Thyroid gland (tissue), 4 donors: ENCODE measurements around the gene IGSF9B. TPM values are rescaled to one million over a fixed set of nuclear protein-coding genes. Genes with fewer than 3 reads are reported as not detected.

Experiments
- DNase-seq, 2 donors: peaks; one replicate each; pipeline ENCODE4 v3.0.0-alpha.2; 2019
- H3K27ac ChIP-seq, 3 donors: fragments of 200-600 bp; sonication (generic); 1 replicate in 2 of 3; 2 replicates in 1 of 3; pipeline ENCODE4 v1.5.1; 2016 to 2019; ENCODE audit warnings: mild to moderate bottlenecking in 1 of 3, moderate library complexity in 1 of 3
- H3K27me3 ChIP-seq: fragments of 200-600 bp; sonication (generic); one replicate; pipeline ENCODE4 v1.5.1; 2019
- H3K36me3 ChIP-seq, 2 donors: fragments of 200-600 bp; sonication (generic); one replicate each; pipeline ENCODE4 v1.5.1; 2016 to 2019
- H3K4me1 ChIP-seq, 2 donors: fragments of 200-600 bp; sonication (generic); one replicate each; pipeline ENCODE4 v1.5.1; 2017 to 2019
- H3K4me3 ChIP-seq, 3 donors: fragments of 200-600 bp; sonication (generic); replicated peaks in 1 of 3; 1 replicate in 2 of 3; 2 replicates in 1 of 3; pipeline ENCODE4 v1.5.1; 2016; ENCODE audit warnings: mild to moderate bottlenecking in 1 of 3
- H3K9me3 ChIP-seq: fragments of 200-600 bp; sonication (generic); one replicate; pipeline ENCODE4 v1.5.1; 2017
- POLR2A ChIP-seq, 2 donors: fragments of 450-650 bp; IDR thresholded peaks; one replicate each; pipeline ENCODE4 v1.6.1; 2017; ENCODE audit warnings: antibody characterized with exemption in 2 of 2, mild to moderate bottlenecking in 2 of 2, moderate library complexity in 1 of 2
- WGBS, 2 donors: methylation state at CpG; one replicate each; pipeline ENCODE4 v1.1.5; 2017; 5-methylcytosine and 5-hydroxymethylcytosine counted together
- intact Hi-C: fragments of 100-400 bp; cut with DNase I; formaldehyde crosslinking; loops from one replicate; pipeline ENCODE4 v1.15.1; 2023
- total RNA-seq, 4 donors: library from RNA; depleted of rRNA; stranded (reverse); fragments of >200 nt; gene quantifications; one replicate each; pipeline ENCODE4 v1.2.3, GENCODE V29; 2016
- TF ChIP-seq, protein P1 (sequence below), 6 experiments: fragments of 200-600 bp in 3 of 6; fragments of 450-650 bp in 3 of 6; sonication (generic) in 3 of 6; IDR thresholded peaks; one replicate each; pipeline ENCODE4 v1.5.1; 2016 to 2019; ENCODE audit warnings: antibody characterized with exemption in 6 of 6, mild to moderate bottlenecking in 2 of 6, inconsistent platforms in 1 of 6, moderate library complexity in 1 of 6

IGSF9B gene
- total RNA-seq, 4 donors from 2014 or later = 9.7 to 36.5 (median 13.8) TPM

DNA sequence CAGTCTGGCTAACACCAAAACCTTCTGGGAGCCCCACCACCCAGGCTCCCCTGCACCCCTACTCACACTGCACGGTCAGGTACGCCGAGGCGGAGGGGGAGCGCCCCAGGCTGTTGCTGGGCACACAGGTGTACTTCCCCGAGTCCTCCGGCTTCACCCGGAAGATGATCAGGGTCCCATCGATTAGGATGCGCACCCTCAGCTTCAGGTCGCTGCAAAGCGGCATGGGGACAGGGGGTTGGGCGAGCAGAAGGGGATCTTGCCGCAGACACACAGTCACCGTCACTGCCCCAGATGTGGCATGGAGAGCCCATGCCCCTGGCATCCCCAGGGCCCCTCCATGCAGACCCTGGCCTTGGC is 21.2 kb downstream of the IGSF9B start:
- WGBS, 2 donors = 83 to 100% methylated on average over 4 to 9 of the region's 15 CpGs
- Histone ChIP-seq H3K27ac (no peak overlapping the region), H3K4me3 (no peak overlapping the region), H3K27me3 (no peaks in the 10 kb centered on the region), H3K4me1 (no peaks in the 10 kb centered on the region), H3K36me3 (peaks cover 0 to 15% of the 10 kb centered on the region in 2 donors), H3K9me3 (no peaks in the 10 kb centered on the region)
- no peak for DNase-seq
- intact Hi-C loops = no loop called here
- TF ChIP-seq, protein P1, sequence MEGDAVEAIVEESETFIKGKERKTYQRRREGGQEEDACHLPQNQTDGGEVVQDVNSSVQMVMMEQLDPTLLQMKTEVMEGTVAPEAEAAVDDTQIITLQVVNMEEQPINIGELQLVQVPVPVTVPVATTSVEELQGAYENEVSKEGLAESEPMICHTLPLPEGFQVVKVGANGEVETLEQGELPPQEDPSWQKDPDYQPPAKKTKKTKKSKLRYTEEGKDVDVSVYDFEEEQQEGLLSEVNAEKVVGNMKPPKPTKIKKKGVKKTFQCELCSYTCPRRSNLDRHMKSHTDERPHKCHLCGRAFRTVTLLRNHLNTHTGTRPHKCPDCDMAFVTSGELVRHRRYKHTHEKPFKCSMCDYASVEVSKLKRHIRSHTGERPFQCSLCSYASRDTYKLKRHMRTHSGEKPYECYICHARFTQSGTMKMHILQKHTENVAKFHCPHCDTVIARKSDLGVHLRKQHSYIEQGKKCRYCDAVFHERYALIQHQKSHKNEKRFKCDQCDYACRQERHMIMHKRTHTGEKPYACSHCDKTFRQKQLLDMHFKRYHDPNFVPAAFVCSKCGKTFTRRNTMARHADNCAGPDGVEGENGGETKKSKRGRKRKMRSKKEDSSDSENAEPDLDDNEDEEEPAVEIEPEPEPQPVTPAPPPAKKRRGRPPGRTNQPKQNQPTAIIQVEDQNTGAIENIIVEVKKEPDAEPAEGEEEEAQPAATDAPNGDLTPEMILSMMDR (IDR thresholded peaks at IDR 0.05) = no peak
- TF ChIP-seq POLR2A (IDR thresholded peaks at IDR 0.05) = no peak

DNA sequence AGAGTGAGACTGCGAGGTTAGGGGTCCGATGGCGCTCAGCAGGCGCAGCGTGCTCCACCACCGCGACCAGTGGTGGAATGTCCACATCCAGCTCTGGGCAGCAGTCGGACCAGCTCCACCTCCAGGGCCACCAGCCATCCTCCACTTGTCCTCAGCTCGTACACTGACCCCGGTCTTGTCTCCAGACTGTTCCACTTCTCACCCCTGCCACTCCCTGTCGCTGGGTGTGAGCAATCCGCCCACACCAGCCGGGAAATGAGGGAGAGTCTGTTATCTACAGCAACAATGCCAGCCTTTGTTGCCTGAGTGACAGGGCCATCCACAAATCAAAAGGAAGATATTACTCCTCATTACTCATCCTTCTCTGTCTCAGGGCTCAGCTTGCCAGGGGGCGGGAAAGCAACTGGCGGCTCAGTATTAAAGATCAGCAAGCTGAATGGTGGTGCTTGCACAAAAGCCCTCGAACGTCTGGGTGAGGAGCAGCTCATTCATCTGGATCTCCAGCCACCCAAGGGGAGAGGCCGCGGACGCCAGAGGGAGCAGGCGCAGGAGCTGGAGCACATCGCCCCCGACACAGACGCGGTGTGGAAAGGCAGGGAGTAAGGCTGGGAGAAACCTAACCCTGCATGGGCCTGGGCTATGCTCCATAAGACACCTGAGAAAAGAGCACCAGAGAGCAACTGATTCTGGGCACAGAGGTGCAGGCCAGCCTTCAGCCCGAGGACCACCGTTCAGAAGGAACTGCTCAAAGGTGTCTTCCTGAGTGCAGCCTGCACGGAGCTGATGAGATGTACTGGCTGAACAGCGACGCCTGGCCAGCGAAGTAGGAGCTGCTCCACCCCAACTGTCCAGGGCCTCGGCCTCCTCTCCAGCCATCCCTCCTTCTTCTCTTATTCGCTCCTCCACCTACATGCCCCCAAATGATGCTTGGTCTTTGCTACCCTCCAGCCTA is 21.9 kb downstream of the IGSF9B start:
- WGBS, 2 donors = 88 to 90% methylated on average over 33 of the region's 33 CpGs
- Histone ChIP-seq H3K36me3 (peaks cover 0 to 15% of the 10 kb centered on the region in 2 donors), H3K9me3 (no peaks in the 10 kb centered on the region), H3K4me1 (no peaks in the 10 kb centered on the region), H3K27ac (no peak overlapping the region), H3K4me3 (no peak overlapping the region), H3K27me3 (no peaks in the 10 kb centered on the region)
- intact Hi-C loops = no loop called here
- no peak for DNase-seq
- TF ChIP-seq POLR2A (IDR thresholded peaks at IDR 0.05) = no peak
- TF ChIP-seq, protein P1 (IDR thresholded peaks at IDR 0.05) = no peak

DNA sequence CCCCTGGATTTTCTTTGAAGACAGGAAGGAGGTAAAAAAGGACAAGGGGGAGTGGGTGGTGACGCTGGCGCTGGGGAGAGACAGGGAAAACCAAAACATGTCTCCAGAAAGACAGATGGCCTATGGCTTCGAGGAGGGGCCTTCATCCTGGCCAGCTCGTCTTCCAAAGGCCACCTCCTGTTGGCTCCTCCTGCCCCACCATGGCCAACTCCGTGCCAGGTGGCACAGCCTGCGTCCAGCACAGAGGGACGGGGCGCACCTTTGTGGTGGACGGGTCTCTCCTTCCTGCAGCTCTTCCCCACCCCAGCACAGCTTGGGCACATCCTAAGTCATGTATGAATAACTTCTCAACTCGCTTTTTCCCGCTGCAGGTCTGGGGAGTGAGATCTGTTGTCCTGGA is 22.7 kb downstream of the IGSF9B start:
- Histone ChIP-seq H3K27ac (no peak overlapping the region), H3K36me3 (peaks cover 0 to 15% of the 10 kb centered on the region in 2 donors)
- intact Hi-C loops = no loop called here

DNA sequence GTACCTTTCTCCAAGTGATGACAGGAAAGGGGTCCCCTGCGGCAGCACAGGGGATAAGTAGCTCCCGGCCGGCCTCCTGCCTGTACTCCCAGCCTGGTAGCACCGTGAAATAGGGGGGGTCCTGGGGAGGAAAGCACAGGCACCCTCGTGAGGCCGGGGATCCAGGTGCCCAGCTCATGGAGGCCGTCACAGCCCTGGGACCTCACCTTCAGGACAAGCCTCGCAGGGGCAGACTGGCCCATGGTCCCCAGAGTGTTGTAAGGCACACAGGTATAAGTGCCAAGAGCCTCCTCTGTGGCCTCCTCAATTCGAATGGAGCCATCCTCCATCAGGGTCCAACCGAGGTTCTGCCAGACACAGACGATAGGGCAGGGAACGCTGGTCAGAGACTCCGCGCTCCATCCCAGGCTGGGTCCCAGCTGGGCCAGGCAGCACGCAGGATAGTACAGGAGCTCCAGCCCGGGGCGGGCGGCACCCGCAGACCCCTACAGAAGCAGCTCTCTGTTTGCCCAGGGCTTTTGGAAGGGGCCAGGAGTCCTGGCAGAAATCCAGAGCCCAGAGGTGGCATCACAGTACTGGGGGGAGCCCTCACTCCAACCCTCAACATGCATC is 25.2 kb downstream of the IGSF9B start:
- no peak overlapping the region for H3K4me3 ChIP-seq
- no peaks in the 10 kb centered on the region for H3K9me3 ChIP-seq
- no peaks in the 10 kb centered on the region for H3K4me1 ChIP-seq
- no peaks in the 10 kb centered on the region for H3K27me3 ChIP-seq
- intact Hi-C loops = no loop called here
- TF ChIP-seq POLR2A (IDR thresholded peaks at IDR 0.05) = no peak
- TF ChIP-seq, protein P1 (IDR thresholded peaks at IDR 0.05) = no peak
- DNase-seq = no peak
- no peak overlapping the region for H3K27ac ChIP-seq
- WGBS, 2 donors = 95 to 98% methylated on average over 8 to 14 of the region's 19 CpGs
- H3K36me3 ChIP-seq = peaks cover 0 to 5% of the 10 kb centered on the region in 2 donors

More for the DNA sequence above, 22.7 kb downstream of the IGSF9B start:
- TF ChIP-seq, protein P1 (IDR thresholded peaks at IDR 0.05) = no peak
- H3K9me3 ChIP-seq = no peaks in the 10 kb centered on the region
- DNase-seq = no peak
- H3K4me3 ChIP-seq = no peak overlapping the region
- WGBS, 2 donors = 89 to 91% methylated on average over 11 of the region's 11 CpGs
- H3K27me3 ChIP-seq = no peaks in the 10 kb centered on the region
- no peaks in the 10 kb centered on the region for H3K4me1 ChIP-seq
